GM23338 (cell line): ENCODE data around the gene CALR. TPM values are rescaled to one million over a fixed set of nuclear protein-coding genes. Genes with fewer than 3 reads are reported as not detected.

ENCODE experiments used
- ATAC-seq: fragments of 200-7000 bp; cut with Tn5 transposase; 3 replicates; pipeline ENCODE4 v1.9.1; 2020
- DNase-seq: peaks from one replicate; pipeline ENCODE4 v3.0.0-alpha.2; 2015; ENCODE audit warnings: low spot score
- H2AFZ ChIP-seq: fragments of 200-600 bp; sonication (generic); 2 replicates; pipeline ENCODE4 v1.8.0; 2016; ENCODE audit warnings: antibody characterized with exemption, mild to moderate bottlenecking, moderate library complexity
- H3F3A ChIP-seq: fragments of 200-600 bp; sonication (generic); replicated peaks from 2 replicates; pipeline ENCODE4 v1.8.0; 2017; ENCODE audit warnings: antibody characterized with exemption, mixed run types, low read depth
- H3K27ac ChIP-seq: fragments of 200-600 bp; sonication (generic); 2 replicates; pipeline ENCODE4 v1.6.1; 2016; ENCODE audit warnings: low read depth
- H3K27me3 ChIP-seq: fragments of 200-600 bp; sonication (generic); 2 replicates; pipeline ENCODE4 v1.8.0; 2016; ENCODE audit warnings: mild to moderate bottlenecking, mixed run types, moderate library complexity; ENCODE audit not compliant: insufficient read depth
- H3K36me3 ChIP-seq: fragments of 200-600 bp; sonication (generic); 2 replicates; pipeline ENCODE4 v1.8.0; 2016; ENCODE audit warnings: mild to moderate bottlenecking; ENCODE audit not compliant: insufficient read depth
- H3K4me1 ChIP-seq: fragments of 200-600 bp; sonication (generic); 2 replicates; pipeline ENCODE4 v1.8.0; 2016; ENCODE audit warnings: mild to moderate bottlenecking, moderate library complexity; ENCODE audit not compliant: insufficient read depth
- H3K4me2 ChIP-seq: fragments of 200-600 bp; sonication (generic); 2 replicates; pipeline ENCODE4 v1.7.1; 2017; ENCODE audit warnings: mixed run types
- H3K4me3 ChIP-seq: fragments of 200-600 bp; sonication (generic); 2 replicates; pipeline ENCODE4 v1.6.1; 2016; ENCODE audit warnings: mixed run types
- H3K79me2 ChIP-seq: fragments of 200-600 bp; sonication (generic); replicated peaks from 2 replicates; pipeline ENCODE4 v1.8.0; 2017; ENCODE audit warnings: mild to moderate bottlenecking; ENCODE audit not compliant: insufficient read depth
- H3K9me2 ChIP-seq: fragments of 200-600 bp; sonication (generic); 2 replicates; pipeline ENCODE4 v1.8.0; 2017; ENCODE audit not compliant: insufficient read depth
- H4K20me1 ChIP-seq: fragments of 200-600 bp; sonication (generic); replicated peaks from 2 replicates; pipeline ENCODE4 v1.8.0; 2017; ENCODE audit warnings: mild to moderate bottlenecking; ENCODE audit not compliant: insufficient read depth
- H3K27ac Mint-ChIP-seq: 2 replicates; pipeline ENCODE4 v1.8.0; 2020; ENCODE audit warnings: inconsistent platforms, mild to moderate bottlenecking, moderate library complexity, mixed read lengths
- H3K27me3 Mint-ChIP-seq: 3 replicates; pipeline ENCODE4 v1.8.0; 2022; ENCODE audit warnings: low read depth, mild to moderate bottlenecking, moderate library complexity, mixed read lengths, inconsistent platforms; ENCODE audit not compliant: insufficient read depth, poor library complexity
- H3K36me3 Mint-ChIP-seq: 3 replicates; pipeline ENCODE4 v1.8.0; 2021; ENCODE audit warnings: low read depth, mild to moderate bottlenecking, inconsistent platforms, moderate library complexity, mixed read lengths
- H3K4me1 Mint-ChIP-seq: 3 replicates; pipeline ENCODE4 v1.8.0; 2020; ENCODE audit warnings: mild to moderate bottlenecking, inconsistent platforms, mixed read lengths
- H3K4me3 Mint-ChIP-seq: 3 replicates; pipeline ENCODE4 v1.8.0; 2021; ENCODE audit warnings: moderate library complexity, mild to moderate bottlenecking, inconsistent platforms, mixed read lengths
- H3K9me3 Mint-ChIP-seq: 3 replicates; pipeline ENCODE4 v1.8.0; 2020; ENCODE audit warnings: moderate library complexity, mild to moderate bottlenecking, inconsistent platforms, mixed read lengths
- EZH2phosphoT487 ChIP-seq: fragments of 200-600 bp; sonication (generic); IDR thresholded peaks from one replicate; pipeline ENCODE4 v1.8.1; 2018; ENCODE audit warnings: antibody characterized with exemption; ENCODE audit not compliant: unreplicated experiment
- JUNB ChIP-seq: IDR thresholded peaks from one replicate; pipeline ENCODE4 v1.6.1; 2016; ENCODE audit warnings: antibody characterized with exemption; ENCODE audit not compliant: unreplicated experiment
- POLR2AphosphoS5 ChIP-seq: IDR thresholded peaks from 2 replicates; pipeline ENCODE4 v1.6.1; 2016; ENCODE audit warnings: antibody characterized with exemption, low read depth
- polyA plus RNA-seq: library from polyadenylated mRNA; unstranded; fragments of >200 nt; fragmentation: Nextera tagmentation; extraction: Ambion mirVana; gene quantifications from 2 replicates; pipeline ENCODE4 v1.2.1, GENCODE V29; 2016
- total RNA-seq: library from RNA; depleted of rRNA; stranded (reverse); fragments of >200 nt; shearing (Covaris generic); gene quantifications from 2 replicates; pipeline ENCODE4 v1.2.3, GENCODE V29; 2014
- TF ChIP-seq, protein P1 (sequence below), 2 experiments: fragments of 200-600 bp in 1 of 2; sonication (generic) in 1 of 2; conservative IDR thresholded peaks; 2 replicates each; pipeline versions ENCODE4 v1.5.1 to v1.6.1; 2016 to 2017; ENCODE audit warnings: antibody characterized with exemption in 2 of 2, low read depth in 2 of 2, mild to moderate bottlenecking in 2 of 2, moderate library complexity in 1 of 2
- TF ChIP-seq, protein P2 (sequence below): IDR thresholded peaks from 2 replicates; pipeline ENCODE4 v1.6.1; 2016; ENCODE audit warnings: antibody characterized with exemption

The CALR gene
- total and polyA plus RNA-seq, 2 experiments from 2014 or later: 760 to 1,131 TPM

DNA sequence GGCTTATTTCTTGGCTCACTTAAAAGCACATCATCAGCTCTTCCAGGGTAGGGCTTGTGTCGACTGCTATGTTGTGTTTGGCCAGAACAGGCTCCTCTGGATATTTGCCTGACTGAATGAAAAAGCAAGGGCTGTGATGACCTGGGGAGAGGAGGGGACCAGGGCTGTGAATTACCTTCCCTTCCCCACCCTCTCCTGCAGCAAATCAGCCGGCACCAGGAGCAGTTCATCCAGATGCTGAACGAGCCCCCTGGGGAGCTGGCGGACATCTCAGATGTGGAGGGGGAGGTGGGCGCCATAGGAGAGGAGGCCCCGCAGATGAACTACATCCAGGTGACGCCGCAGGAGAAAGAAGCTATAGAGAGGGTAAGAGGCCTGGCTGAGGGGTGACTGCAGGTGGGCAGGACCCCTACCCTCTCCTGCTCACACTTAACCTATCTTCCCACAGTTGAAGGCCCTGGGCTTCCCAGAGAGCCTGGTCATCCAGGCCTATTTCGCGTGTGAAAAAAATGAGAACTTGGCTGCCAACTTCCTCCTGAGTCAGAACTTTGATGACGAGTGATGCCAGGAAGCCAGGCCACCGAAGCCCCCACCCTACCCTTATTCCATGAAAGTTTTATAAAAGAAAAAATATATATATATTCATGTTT lies 14.2 kb downstream of the CALR start:
- Histone ChIP-seq H3K4me3 (no peak overlapping the region), H3K4me1 (peaks cover 18% of the 10 kb centered on the region), H3F3A (peaks cover 36% of the 10 kb centered on the region), H3K27ac (peak overlapping the region; percentile 75), H3K27me3 (no peaks in the 10 kb centered on the region), H3K4me2 (no peak overlapping the region), H4K20me1 (peaks cover 15% of the 10 kb centered on the region; the same call in 1 of the 2 replicates), H3K79me2 (peaks cover 35% of the 10 kb centered on the region), H3K36me3 (peaks cover 18% of the 10 kb centered on the region; the same call in 1 of the 2 replicates), H2AFZ (no peak overlapping the region), H3K9me2 (no peaks in the 10 kb centered on the region)
- H3K27me3 Mint-ChIP-seq: peaks cover 30% of the 10 kb centered on the region
- no peak overlapping the region for H3K4me3 Mint-ChIP-seq
- no peak for DNase-seq
- H3K36me3 Mint-ChIP-seq: peaks cover 78% of the 10 kb centered on the region
- no peaks in the 10 kb centered on the region; the same call in 1 of the 3 replicates for H3K9me3 Mint-ChIP-seq
- peaks cover 33% of the 10 kb centered on the region for H3K4me1 Mint-ChIP-seq
- H3K27ac Mint-ChIP-seq: peak overlapping the region; percentile 88; the same call in 1 of the 2 replicates
- no peak for TF ChIP-seq JUNB
- TF ChIP-seq, protein P1, sequence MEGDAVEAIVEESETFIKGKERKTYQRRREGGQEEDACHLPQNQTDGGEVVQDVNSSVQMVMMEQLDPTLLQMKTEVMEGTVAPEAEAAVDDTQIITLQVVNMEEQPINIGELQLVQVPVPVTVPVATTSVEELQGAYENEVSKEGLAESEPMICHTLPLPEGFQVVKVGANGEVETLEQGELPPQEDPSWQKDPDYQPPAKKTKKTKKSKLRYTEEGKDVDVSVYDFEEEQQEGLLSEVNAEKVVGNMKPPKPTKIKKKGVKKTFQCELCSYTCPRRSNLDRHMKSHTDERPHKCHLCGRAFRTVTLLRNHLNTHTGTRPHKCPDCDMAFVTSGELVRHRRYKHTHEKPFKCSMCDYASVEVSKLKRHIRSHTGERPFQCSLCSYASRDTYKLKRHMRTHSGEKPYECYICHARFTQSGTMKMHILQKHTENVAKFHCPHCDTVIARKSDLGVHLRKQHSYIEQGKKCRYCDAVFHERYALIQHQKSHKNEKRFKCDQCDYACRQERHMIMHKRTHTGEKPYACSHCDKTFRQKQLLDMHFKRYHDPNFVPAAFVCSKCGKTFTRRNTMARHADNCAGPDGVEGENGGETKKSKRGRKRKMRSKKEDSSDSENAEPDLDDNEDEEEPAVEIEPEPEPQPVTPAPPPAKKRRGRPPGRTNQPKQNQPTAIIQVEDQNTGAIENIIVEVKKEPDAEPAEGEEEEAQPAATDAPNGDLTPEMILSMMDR (conservative IDR thresholded peaks at IDR 0.05; ENCODE audit: low read depth in 2 of 2): no peak
- peak; percentile 11; the same call in 2 of the 3 replicates for ATAC-seq

- peaks cover 13% of the 10 kb centered on the region; the same call in 1 of the 2 replicates for H3K36me3 ChIP-seq
- peak overlapping the region; percentile 77; the same call in 1 of the 2 replicates for H3K27ac Mint-ChIP-seq
- H3K4me1 ChIP-seq: peaks cover 16% of the 10 kb centered on the region
- no peaks in the 10 kb centered on the region for H3K9me2 ChIP-seq
- peaks cover 72% of the 10 kb centered on the region for H3K36me3 Mint-ChIP-seq
- peaks cover 29% of the 10 kb centered on the region for H3K4me1 Mint-ChIP-seq
- no peak for DNase-seq
- no peak overlapping the region for H3K4me2 ChIP-seq
- H3F3A ChIP-seq: peaks cover 34% of the 10 kb centered on the region
- H3K9me3 Mint-ChIP-seq: no peaks in the 10 kb centered on the region; the same call in 1 of the 3 replicates
- H3K4me3 Mint-ChIP-seq: no peak overlapping the region
- H3K79me2 ChIP-seq: peaks cover 33% of the 10 kb centered on the region
- H3K27ac ChIP-seq: no peak overlapping the region
- peaks cover 12% of the 10 kb centered on the region; the same call in 1 of the 2 replicates for H4K20me1 ChIP-seq
- no peaks in the 10 kb centered on the region for H3K27me3 ChIP-seq
- H3K4me3 ChIP-seq: no peak overlapping the region
- no peak for ATAC-seq
- TF ChIP-seq POLR2AphosphoS5 (no peak), EZH2phosphoT487 (no peak)
- TF ChIP-seq, protein P2, sequence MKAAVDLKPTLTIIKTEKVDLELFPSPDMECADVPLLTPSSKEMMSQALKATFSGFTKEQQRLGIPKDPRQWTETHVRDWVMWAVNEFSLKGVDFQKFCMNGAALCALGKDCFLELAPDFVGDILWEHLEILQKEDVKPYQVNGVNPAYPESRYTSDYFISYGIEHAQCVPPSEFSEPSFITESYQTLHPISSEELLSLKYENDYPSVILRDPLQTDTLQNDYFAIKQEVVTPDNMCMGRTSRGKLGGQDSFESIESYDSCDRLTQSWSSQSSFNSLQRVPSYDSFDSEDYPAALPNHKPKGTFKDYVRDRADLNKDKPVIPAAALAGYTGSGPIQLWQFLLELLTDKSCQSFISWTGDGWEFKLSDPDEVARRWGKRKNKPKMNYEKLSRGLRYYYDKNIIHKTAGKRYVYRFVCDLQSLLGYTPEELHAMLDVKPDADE: no peak
- H2AFZ ChIP-seq: no peak overlapping the region
- peaks cover 30% of the 10 kb centered on the region for H3K27me3 Mint-ChIP-seq
Observed at GRCh38 chr19:12953138-12953798, 14.9 kb downstream of the CALR start.
